ENCODE data around the gene IFNB1.

The IFNB1 gene

DNA sequence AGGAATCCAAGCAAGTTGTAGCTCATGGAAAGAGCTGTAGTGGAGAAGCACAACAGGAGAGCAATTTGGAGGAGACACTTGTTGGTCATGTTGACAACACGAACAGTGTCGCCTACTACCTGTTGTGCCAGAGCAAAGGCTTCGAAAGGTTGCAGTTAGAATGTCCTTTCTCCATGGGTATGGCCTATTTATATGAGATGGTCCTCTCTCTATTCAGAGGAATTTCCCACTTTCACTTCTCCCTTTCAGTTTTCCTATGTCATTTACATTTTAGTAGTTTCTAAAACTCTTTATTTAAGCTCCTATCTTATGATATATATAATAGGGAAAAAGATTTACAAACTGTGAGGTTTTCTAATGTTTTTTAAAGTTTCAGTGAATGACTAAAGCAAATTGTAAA, at the start of gene IFNB1:
Gene IFNB1, minus strand, starts transcription at position 162 of the 400 bp plus-strand sequence. Its CDS starts 73 bp downstream, at position 89.
- no peak for DNase-seq

GRCh38 chr9:21121595-21122251, 44.0 kb upstream of the IFNB1 start:
- DNase-seq, result no peak

DNA sequence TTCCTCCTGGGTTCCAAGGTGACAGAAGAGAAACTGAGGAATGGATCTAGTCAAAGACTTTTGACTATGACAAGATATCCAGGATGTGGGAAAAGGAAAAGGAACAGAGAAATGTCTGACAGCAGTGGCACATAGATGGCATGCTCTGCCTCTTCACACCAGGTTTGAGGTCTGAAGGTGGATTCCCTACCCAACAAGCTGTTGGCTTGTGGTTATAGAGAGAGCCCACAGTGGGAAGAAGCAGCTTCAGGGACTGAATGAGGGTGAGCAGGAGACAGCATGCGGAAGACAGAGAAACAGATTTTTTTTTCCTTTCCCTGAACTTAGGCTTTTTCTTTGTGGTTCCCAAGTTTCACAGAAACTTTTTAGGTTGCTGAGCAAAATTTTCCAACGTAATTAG, 43.3 kb upstream of the IFNB1 start:
- DNase-seq, result no peak

DNA sequence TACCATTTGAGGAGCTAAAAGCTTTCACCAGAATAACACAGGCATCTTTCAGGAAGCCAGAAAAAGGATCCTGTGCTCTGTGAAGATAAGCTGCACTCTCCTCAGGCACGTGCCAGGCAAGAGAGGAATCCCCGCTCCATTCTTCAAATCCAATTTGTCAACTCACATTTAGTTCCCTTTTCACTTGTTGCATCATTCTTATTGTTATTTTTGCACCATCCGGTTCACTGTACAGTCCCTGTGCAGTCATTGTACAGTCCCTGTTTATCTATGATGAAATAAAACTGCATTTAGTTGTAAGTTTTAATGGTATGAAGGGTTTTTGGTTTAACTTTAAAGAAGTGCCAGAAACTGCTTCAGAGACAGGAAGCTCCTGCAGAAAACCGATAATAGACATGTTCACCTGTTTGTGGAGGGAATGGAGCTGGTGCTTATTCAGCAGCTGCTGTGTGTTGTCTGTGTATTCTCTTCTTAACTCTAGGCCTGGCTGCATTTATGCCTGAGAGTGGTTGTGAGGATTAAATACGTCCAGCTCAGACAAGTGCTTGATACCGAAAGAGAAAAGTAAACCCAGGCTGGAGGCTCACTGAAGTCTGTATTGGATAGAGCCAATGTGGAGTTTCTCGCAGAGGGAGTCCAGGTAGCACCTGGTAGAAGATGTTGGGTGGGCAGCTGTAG, 41.5 kb upstream of the IFNB1 start:
- DNase-seq, result peak; percentile 67

DNA sequence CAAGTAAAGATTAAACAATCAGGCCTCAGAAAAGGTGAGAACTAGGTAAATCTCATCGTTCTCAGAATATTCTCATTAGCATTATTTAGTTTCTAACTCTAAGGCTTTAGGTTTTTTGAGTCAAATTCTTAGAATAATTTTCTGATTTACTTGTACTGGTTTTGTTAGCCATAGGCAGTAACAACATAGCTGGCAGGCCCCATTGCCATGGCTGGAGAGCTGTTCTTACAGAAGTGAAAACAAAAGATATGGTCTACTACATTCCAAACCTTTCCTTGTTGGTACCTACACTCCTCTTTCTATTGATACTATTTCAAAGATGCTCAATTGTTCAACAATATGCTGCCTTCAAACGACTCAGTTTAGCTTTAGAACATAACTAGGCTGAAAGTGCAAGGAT, 36.6 kb upstream of the IFNB1 start:
- no peak for DNase-seq

DNA sequence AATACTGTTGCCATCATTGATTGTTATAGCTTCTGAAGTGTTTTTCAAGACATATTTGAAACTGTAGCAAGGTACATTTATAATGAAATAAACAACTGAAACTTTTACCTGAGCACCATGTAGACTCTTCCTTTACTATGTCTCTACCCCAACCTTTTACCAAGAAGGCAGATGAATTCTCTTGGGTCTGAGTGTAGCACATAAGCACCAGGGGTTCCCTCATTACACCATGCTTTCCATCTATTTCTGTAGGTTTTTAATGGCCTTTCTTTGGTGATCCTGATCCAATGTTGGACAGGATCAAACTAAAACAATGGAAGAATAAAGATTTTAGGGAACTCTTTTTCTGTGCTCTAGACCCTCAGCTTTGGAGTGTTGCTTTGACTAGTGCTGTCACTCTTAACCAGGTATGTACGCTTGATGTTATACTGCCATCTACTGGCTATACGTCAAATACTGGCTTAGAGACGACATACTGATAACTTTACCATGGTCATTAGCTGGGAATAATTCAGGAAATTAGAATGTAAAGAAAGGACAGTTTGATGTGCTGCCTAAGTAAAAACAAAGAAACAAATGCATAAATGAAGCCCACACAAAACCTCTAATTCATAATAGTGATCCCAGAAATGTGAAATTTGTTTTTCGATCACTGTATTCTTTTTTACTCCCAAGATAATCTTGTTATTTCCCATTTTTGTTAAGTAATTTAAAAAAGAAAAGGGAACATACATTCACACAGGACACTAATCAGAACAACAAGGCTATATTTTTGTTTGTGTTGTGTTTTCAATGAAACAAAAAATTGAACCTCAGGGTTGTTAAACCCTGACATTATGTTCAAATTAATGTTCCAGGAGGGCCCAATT, 33.2 kb upstream of the IFNB1 start:
- peak; percentile 86 for DNase-seq

GRCh38 chr9:21104787-21105186, 27.0 kb upstream of the IFNB1 start:
- no peak for DNase-seq

- no peak for DNase-seq
Measured at GRCh38 chr9:21102305-21102704, 24.6 kb upstream of the IFNB1 start.

DNA sequence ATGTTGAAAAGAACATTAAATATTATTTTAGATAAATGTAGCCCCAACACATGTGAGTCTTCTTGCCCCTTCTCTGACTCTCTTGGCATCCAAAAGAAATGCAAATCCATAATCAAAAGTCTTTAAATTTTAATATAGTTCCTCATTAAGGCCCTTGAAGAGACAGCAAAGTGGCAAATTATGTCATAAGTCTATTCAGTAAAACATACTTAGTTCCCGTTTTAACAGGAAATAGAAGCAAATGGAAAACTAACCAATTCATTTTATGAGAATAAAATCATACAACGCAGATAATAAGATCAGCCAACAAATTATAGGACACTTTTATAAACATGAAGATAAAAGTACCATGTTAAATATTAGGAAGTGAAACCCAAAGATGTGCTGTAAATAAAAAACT, 20.1 kb upstream of the IFNB1 start:
- no peak for DNase-seq

DNA sequence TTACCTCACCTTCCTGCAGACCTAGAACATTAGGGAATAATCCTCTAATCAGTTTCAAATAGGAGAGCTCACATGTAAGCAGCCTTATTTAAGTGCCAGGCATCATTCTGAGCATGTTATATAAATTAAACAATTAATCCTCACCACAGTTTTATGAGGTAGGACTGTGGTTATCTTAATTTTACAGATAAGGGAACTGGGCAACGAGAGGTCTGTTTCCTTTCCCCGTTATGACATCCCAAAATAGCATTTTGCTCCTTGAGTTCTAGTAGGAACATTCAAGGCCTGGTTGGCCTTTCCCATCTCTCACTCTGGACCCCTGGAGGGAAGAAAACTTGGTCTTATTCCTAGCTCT, 19.1 kb upstream of the IFNB1 start:
- peak; percentile 58 for DNase-seq

GRCh38 chr9:21096172-21096900, 18.6 kb upstream of the IFNB1 start:
- peak; percentile 86 for DNase-seq

DNA sequence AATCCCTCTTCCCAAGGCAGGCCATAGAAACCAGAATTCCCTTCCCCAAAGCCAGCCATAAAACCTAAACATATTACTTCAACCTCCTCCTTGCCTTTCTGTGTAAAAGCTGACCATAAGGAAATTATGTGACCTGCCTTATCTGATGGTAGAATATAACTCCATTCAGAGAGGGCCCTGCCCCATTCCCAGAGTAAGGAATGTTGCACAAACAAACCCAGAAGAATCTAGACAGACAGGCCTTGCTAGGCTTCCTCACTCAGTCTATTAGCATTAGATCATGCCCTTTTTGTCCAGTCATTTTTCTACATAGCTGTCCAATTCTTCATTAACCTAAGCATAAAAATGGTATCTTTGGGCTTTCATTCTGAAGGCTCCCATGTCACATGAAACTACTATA, 17.8 kb upstream of the IFNB1 start:
- DNase-seq, result no peak

DNA sequence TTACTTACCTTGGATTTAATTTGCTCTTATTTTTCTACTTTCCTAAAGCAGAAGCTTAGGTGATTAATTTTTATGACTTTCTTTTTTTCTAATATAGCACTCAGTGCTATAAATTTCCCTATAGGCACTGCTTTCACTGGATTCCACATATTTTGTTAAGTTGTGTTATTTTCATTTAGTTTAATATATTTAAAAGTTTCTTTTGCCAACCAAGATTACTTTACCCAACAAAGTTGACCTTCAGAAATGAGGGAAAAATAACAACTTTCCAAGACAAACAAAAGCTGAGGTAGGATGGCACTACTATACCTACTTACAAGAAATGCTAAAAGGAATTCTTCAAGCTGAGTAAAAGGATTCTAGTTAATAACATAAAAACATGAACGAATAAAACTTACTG, 8.8 kb upstream of the IFNB1 start:
- DNase-seq, result no peak

GRCh38 chr9:21085005-21085404, 7.3 kb upstream of the IFNB1 start:
- DNase-seq, result no peak

DNA sequence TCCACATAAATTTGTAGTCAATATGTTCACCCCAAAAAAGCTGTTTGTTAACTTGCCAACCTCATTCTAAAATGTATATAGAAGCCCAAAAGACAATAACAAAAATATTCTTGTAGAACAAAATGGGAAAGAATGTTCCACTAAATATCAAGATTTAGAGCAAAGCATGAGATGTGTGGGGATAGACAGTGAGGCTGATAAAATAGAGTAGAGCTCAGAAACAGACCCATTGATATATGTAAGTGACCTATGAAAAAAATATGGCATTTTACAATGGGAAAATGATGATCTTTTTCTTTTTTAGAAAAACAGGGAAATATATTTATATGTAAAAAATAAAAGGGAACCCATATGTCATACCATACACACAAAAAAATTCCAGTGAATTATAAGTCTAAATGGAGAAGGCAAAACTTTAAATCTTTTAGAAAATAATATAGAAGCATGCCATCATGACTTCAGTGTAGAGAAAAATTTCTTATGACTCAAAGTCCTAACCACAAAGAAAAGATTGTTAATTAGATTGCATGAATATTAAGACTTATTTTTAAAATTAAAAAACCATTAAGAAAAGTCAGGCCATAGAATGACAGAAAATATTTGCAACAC, 6.6 kb upstream of the IFNB1 start:
- no peak for DNase-seq

DNA sequence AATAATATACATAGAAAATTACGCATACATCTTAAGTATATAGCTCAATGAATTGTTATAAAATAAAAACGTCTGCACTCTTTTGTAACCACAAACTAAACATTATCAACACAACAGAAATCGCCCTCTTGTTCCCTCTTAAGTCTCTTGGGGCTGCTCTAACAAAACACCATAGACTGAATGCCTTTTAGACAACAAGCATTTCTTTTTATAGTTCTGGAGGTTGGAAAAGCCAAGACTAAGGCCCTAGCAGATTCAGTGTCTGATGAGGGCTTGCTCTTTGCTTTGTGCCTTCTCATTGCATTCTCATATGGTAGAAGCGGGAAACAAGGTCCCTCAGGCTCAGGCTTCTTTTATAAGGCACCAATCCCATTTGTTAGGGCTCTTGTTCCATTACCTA, 4.9 kb upstream of the IFNB1 start:
- no peak for DNase-seq

DNA sequence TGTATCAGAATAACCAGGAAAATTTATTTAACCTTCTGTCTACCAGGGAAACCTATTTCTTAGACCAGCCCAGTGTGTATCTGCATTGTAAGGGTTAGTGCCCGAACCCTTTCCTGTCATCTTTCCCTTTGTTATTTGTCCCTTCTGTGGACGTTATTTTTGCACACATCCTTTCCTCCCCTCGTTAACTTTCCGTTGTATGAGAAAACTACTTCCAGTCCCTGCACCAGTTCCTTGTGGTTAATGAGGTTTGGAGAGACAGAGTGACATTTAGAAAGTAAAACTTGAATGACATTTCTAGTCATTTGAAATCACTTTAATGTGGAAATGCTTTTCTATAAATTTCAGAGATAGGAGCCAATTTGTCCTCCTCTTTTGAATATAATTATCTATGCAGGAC, 4.3 kb upstream of the IFNB1 start:
- peak; percentile 43 for DNase-seq

DNA sequence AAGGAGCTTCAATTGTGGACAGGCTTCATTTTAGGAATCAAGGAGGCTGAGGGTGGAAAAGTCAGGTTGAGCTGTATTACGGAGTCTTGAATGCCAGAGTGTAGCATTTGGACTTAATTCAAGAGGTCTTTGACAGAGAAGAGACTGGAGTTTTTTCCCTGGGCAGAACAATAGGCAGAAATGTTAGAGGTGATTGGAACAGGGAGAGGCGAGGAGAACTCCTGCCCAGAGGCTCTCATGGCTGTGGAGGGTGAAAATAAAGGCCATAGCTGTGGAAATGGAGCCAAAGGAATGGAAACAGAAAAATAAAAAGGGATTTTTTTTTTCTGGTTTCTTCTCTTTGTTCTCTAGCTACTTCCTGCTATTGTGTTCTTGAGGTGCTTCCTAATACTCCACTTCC, 3.7 kb upstream of the IFNB1 start:
- no peak for DNase-seq

- no peak for DNase-seq
Measured at GRCh38 chr9:21080793-21081192, 3.1 kb upstream of the IFNB1 start.

DNA sequence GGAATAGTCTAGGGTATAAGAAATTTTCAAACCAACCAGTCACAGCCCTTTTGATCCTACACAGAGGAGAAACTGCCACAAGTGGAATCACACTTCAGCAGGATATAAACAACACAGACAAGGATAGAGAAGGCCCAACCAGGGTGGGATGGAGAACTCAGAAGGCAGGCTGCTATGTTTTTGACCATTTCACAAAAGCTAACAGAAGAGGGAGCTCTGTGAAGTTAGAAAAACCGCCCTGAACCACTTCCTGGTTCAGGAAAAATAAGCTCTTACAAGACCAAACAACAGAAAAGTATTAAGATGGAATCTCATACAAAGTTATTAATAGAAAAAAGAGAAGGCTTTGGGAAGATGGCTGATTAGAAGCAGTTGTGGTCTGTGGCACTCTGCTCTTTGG, 960 bp upstream of the IFNB1 start:
- DNase-seq, result peak; percentile 55

DNA sequence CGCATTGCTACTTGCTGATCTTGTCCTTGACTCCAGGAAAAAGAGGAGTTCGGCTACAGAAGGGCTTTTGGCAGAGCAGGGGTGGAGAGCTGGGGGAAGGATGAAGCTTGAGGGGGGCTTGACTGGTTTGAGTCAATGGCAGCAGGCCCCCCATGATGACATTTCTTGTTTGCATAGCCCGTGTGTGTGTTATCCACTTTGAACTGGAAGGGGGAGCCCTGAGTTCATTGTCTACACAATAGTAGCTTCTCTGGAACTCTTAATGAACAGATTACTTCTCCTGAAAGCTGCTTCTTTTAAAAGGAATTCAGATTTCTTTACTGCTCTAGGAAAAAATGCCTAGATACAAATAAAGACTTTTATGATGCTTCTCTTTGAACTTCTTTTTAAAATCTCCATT, 2.3 kb downstream of the IFNB1 start:
- no peak for DNase-seq

DNA sequence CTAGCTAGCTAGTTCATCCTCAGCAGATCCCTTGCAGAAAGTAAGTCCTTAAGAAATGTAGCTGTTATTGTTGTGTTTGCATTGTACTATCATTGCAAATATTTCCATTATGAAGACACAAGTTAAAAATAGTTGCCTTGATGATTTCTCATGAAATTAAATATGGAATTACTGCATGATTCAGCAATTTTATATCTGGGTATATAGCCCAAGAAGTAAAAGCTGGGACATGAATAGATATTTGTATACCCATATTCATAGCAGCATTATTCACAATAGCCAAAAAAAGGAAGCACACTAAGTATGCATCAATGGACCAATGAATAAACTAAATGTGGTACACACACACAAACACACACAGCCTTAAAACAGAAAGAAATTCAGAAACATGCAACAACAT, 6.8 kb downstream of the IFNB1 start:
- DNase-seq, result no peak

- peak; percentile 87 for DNase-seq
Measured at GRCh38 chr9:21070171-21070571, 7.6 kb downstream of the IFNB1 start.

Measured in hematopoietic multipotent progenitor cell treated with erythropoietin and hydrocortisone succinate and interleukin-3 and kit ligand, for 8 days (in vitro differentiated cells).